ENCODE results near the gene RNF10.

RNF10 gene

DNA sequence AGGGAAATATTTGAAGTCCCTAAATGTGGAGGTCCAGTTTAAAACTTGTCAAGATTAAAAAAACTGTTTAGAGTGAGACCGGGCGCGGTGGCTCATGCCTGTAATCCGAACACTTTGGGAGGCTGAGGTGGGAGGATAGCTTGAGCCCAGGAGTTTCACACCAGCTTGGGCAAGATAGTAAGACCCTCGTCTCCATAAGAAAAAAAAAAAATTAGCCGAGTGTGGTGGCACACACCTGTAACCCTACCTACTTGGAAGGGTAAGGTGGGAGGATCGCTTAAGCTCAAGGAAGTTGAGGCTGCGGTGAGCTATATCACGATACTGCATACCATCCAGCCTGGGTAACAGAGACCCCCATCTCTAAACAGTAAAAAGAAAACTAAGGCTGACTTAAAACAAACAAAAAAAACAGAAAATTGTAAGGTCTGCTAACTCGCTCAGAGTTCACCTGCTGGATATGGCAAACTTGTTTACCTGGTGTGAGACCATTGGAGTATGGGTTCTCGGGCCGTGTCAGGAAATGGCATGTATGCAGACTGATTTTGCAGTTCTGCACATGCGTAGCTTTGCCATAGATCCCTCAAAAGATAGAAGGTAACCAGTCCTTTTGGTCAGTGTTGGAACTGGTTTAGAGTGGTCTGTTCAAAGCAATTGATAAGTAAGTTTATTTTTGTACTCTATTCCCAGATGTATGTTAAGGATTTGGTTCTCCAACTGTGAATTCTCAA, 2.1 kb downstream of the RNF10 start:
- no peak for DNase-seq (ENCODE audit: low read depth)
- in situ Hi-C loops (cut with HindIII; ENCODE audit: low sequenced_read_pairs), result no loop called here
- peak overlapping the region; percentile 98 for H3K4me3 ChIP-seq (ENCODE audit: low read depth, low read length)
- TF ChIP-seq, protein P1, sequence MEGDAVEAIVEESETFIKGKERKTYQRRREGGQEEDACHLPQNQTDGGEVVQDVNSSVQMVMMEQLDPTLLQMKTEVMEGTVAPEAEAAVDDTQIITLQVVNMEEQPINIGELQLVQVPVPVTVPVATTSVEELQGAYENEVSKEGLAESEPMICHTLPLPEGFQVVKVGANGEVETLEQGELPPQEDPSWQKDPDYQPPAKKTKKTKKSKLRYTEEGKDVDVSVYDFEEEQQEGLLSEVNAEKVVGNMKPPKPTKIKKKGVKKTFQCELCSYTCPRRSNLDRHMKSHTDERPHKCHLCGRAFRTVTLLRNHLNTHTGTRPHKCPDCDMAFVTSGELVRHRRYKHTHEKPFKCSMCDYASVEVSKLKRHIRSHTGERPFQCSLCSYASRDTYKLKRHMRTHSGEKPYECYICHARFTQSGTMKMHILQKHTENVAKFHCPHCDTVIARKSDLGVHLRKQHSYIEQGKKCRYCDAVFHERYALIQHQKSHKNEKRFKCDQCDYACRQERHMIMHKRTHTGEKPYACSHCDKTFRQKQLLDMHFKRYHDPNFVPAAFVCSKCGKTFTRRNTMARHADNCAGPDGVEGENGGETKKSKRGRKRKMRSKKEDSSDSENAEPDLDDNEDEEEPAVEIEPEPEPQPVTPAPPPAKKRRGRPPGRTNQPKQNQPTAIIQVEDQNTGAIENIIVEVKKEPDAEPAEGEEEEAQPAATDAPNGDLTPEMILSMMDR (IDR thresholded peaks at IDR 0.05; ENCODE audit: low read depth, low read length, missing control alignments), result no peak

DNA sequence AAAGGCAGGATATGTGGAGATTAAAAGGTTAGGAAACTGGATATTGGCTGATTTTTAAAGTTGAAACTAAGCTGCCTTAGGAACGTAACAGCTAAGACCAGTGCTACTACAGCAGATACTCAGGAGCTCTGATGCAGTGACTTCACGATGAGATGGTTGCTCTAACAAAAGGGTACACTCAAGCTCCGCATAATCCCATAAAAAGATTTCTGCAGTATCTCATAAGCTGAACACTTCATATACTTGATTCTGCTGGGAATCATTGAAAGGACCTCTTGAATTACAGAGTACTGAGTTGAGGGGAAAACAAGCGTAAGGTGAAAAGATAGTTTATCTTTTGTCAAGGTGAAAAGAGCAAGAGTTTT, 3.7 kb downstream of the RNF10 start:
- in situ Hi-C loops (cut with HindIII; ENCODE audit: low sequenced_read_pairs), result no loop called here
- TF ChIP-seq, protein P1 (IDR thresholded peaks at IDR 0.05; ENCODE audit: low read depth, low read length, missing control alignments), result no peak
- peak overlapping the region; percentile 31 for H3K4me3 ChIP-seq (ENCODE audit: low read depth, low read length)
- DNase-seq (ENCODE audit: low read depth), result no peak

DNA sequence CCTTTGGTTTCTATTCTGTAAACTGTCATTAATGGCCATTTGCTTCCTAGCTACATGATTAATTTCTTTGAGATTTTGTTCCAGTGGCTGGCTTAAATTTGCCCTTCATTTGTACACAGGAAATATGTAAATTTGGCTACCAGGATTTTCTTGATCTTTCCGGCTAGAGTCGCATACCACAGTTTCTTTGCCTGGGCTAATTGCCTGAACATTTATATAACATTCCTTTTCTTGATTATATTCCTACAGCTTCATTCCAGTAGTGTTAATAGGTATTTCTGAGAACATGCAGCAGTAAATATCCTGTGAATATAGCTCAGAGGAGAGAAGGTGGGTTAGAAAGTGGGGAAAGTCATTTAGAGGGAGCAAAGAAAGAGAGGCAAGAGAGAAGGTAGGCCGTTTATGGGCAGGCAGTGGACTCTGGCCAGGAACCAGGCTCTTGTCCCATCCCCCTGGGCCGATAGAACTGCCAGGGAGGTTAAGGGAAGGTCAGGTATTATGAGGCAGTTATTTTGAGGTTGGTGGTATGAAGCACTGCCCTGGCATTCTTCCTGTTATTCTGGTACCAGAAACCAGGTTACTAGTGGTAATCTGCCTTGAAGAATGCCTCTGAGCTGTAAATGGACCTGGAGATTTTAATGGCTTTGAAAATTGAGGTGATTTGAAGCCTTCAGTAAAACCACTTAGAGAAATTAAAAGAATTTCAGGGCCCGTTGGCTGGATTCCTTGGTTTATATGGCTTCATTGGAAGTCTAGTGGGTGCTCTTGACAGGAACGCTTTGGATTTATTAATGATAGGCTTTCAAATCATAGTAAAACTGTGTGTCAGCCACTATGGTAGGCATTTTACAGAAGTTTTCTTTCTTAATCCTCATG, 4.4 kb downstream of the RNF10 start:
- peak overlapping the region; percentile 31 for H3K4me3 ChIP-seq (ENCODE audit: low read depth, low read length)
- TF ChIP-seq, protein P1 (IDR thresholded peaks at IDR 0.05; ENCODE audit: low read depth, low read length, missing control alignments), result no peak
- in situ Hi-C loops (cut with HindIII; ENCODE audit: low sequenced_read_pairs), result no loop called here
- peak; percentile 64 for DNase-seq (ENCODE audit: low read depth)

DNA sequence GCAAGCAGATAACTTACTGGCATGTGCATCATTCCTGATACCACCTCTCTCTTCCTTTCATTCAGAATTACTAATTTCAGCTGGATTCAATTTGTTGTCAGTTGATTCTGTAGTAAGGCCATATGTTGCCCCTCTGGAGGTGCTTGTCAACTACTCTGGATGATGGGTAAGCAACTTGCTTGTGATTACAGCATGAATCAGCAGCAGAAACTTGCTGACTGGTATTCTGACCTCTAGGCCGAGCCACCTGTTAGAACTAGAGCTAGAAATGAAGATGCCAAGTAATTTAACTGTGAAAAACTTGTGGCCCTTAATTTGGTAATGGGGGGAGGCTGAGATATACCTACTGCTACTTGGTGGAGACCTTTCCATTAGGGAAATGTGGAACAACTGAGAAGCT, 5.1 kb downstream of the RNF10 start:
- no peak for DNase-seq (ENCODE audit: low read depth)
- H3K4me3 ChIP-seq (ENCODE audit: low read depth, low read length), result no peak overlapping the region
- in situ Hi-C loops (cut with HindIII; ENCODE audit: low sequenced_read_pairs), result no loop called here
- TF ChIP-seq, protein P1 (IDR thresholded peaks at IDR 0.05; ENCODE audit: low read depth, low read length, missing control alignments), result no peak

DNA sequence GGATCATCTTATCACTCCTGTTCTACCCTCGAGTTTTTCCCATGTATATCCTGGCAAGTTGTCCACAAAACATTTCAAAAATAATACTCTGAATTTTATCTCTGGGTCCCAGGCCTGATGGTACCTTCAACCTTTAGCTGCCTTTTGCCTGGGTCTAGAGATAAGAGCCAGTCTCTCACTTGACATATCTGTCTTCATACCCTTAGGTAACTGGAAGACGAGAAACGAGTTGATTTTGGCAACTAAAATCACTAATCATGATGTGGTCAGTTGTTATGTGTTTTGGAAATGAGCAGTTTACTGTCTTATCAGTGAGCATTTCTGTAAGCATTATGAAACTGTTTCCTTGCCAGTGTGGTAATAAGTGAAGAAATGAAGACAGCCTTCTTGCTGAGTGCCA, 6.3 kb downstream of the RNF10 start:
- TF ChIP-seq, protein P1 (IDR thresholded peaks at IDR 0.05; ENCODE audit: low read depth, low read length, missing control alignments), result no peak
- in situ Hi-C loops (cut with HindIII; ENCODE audit: low sequenced_read_pairs), result no loop called here
- no peak overlapping the region for H3K4me3 ChIP-seq (ENCODE audit: low read depth, low read length)
- DNase-seq (ENCODE audit: low read depth), result no peak

DNA sequence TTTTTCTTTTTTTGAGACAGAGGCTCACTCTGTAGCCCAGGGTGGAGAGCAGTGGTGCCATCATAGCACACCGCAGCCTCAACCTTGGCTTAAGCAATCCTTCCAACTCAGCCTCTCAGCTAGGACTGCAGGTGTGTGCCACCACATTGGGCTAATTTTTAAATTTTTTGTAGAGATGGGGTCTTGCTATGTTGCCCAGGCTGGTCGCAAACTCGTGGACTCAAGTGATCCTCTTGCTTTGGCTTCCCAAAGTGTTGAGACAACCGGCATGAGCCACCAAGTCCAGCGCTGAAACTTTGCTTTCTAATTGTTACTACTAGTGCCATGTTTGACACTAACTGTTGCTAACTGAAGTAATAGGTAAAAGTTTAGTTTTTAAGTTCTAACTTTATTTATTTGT, 8.0 kb downstream of the RNF10 start:
- no peak for DNase-seq (ENCODE audit: low read depth)
- in situ Hi-C loops (cut with HindIII; ENCODE audit: low sequenced_read_pairs), result no loop called here
- TF ChIP-seq, protein P1 (IDR thresholded peaks at IDR 0.05; ENCODE audit: low read depth, low read length, missing control alignments), result no peak
- no peak overlapping the region for H3K4me3 ChIP-seq (ENCODE audit: low read depth, low read length)

Data from astrocyte of the cerebellum (primary cell).